ENCODE measurements around the gene SPHK2.

- TF ChIP-seq CTCF (IDR thresholded peaks at IDR 0.05) (peak; percentile 66 to 96 (median 92)), POLR2A (IDR thresholded peaks at IDR 0.05) (no peak)
These were observed 30.5 kb upstream of the SPHK2 start for GRCh38 chr19:48588670-48589401.
